ENCODE data around the gene ZBTB37. TPM values are rescaled to one million over a fixed set of nuclear protein-coding genes. Genes with fewer than 3 reads are reported as not detected.

Gene ZBTB37
- total and polyA plus RNA-seq, 9 of the 15 experiments (the other 6 are each of a cell fraction or from before 2014, with no cell fraction given): 1.3 to 13.9 (median 5.4) TPM

DNA sequence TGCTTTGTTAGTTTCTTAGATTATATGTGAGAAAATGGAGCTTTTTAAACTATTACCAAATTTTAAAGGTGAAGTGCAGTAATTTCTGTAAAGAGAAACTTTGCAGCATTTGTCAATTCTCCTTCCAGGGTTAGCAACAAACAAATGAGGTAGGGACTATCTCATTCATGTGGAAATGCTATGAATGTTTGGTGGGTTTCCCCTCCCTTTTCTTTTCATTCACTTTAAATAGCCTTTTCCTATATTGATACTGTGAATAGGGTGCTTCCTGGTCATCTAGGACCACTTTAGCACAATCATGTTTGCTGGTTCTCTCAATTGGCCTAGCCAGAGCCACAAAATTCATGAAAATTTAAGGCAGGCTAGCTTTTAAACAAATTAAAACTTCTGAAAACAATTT, 20.6 kb downstream of the ZBTB37 start (continued):
- no peak for TF ChIP-seq CTCF (IDR thresholded peaks at IDR 0.05 in 2 of 3, conservative IDR thresholded peaks at IDR 0.05 in 1 of 3; ENCODE audit: insufficient read depth in 2 of 3, low read depth in 1 of 3, low read length in 3 of 3)
- TF ChIP-seq PRMT5 (CRISPR knock-in tag; IDR thresholded peaks at IDR 0.05): no peak
- TF ChIP-seq FIP1L1 (IDR thresholded peaks at IDR 0.05; ENCODE audit: low read depth, low read length, poor library complexity, severe bottlenecking): no peak

DNA sequence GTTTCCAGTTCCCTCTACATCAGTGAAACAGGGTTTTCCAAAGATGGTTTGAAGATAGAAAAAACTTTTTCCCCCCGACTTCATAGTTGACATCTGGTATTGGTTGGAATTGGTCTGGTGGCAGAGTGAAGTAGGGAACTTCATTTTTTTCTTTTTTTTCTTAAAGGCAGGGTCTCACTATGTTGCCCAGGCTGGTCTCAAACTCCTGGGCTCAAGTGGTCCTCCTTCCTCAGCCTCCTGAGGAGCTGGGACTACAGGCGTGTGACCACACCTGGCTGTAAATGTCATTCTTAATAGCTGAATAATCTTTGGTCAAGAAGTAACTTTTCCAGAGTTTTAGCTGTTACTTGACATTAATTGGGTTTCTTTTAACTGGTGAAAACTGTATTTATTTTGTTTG, 21.7 kb downstream of the ZBTB37 start:
- DNase-seq (ENCODE audit: extremely low read depth in 1 of 4, low spot score in 3 of 4) (no peak), ATAC-seq (no peak), FAIRE-seq (no peak)
- no peaks in the 10 kb centered on the region for H4K20me1 ChIP-seq (replicated peaks; ENCODE audit: control insufficient read depth, insufficient read depth, low read length)
- in situ Hi-C loops (cut with MboI) (no loop called here), intact Hi-C loops (cut with micrococcal nuclease) (no loop called here)
- no TSS peak for BruUV-seq (replicated peaks)
- H3K4me3 ChIP-seq: no peak overlapping the region
- no peak overlapping the region for H3K9ac ChIP-seq (ENCODE audit: insufficient read depth in 1 of 2, low read depth in 2 of 2, low read length in 2 of 2)
- no peak overlapping the region for H3K27ac ChIP-seq (ENCODE audit: extremely low read depth, low read depth, low read length)
- H3K4me2 ChIP-seq (ENCODE audit: insufficient read depth, low read length): no peak overlapping the region
- peak; percentile 77; the same call in 1 of the 2 replicates for TF ChIP-seq ZNF121 (CRISPR knock-in tag; conservative IDR thresholded peaks at IDR 0.05)
- TF ChIP-seq, protein P1, sequence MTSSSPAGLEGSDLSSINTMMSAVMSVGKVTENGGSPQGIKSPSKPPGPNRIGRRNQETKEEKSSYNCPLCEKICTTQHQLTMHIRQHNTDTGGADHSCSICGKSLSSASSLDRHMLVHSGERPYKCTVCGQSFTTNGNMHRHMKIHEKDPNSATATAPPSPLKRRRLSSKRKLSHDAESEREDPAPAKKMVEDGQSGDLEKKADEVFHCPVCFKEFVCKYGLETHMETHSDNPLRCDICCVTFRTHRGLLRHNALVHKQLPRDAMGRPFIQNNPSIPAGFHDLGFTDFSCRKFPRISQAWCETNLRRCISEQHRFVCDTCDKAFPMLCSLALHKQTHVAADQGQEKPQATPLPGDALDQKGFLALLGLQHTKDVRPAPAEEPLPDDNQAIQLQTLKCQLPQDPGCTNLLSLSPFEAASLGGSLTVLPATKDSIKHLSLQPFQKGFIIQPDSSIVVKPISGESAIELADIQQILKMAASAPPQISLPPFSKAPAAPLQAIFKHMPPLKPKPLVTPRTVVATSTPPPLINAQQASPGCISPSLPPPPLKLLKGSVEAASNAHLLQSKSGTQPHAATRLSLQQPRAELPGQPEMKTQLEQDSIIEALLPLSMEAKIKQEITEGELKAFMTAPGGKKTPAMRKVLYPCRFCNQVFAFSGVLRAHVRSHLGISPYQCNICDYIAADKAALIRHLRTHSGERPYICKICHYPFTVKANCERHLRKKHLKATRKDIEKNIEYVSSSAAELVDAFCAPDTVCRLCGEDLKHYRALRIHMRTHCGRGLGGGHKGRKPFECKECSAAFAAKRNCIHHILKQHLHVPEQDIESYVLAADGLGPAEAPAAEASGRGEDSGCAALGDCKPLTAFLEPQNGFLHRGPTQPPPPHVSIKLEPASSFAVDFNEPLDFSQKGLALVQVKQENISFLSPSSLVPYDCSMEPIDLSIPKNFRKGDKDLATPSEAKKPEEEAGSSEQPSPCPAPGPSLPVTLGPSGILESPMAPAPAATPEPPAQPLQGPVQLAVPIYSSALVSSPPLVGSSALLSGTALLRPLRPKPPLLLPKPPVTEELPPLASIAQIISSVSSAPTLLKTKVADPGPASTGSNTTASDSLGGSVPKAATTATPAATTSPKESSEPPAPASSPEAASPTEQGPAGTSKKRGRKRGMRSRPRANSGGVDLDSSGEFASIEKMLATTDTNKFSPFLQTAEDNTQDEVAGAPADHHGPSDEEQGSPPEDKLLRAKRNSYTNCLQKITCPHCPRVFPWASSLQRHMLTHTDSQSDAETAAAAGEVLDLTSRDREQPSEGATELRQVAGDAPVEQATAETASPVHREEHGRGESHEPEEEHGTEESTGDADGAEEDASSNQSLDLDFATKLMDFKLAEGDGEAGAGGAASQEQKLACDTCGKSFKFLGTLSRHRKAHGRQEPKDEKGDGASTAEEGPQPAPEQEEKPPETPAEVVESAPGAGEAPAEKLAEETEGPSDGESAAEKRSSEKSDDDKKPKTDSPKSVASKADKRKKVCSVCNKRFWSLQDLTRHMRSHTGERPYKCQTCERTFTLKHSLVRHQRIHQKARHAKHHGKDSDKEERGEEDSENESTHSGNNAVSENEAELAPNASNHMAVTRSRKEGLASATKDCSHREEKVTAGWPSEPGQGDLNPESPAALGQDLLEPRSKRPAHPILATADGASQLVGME (CRISPR knock-in tag; IDR thresholded peaks at IDR 0.05): no peak
- peaks cover 14% of the 10 kb centered on the region; the same call in 2 of the 3 replicates for H3K36me3 ChIP-seq (ENCODE audit: control insufficient read depth, insufficient read depth, low read length)
- no peaks in the 10 kb centered on the region for H3K9me1 ChIP-seq (ENCODE audit: control insufficient read depth, insufficient read depth, low read length)
- ChIA-PET CTCF (ENCODE audit: low intra/inter-chr PET ratio) (no interaction called here), POLR2A (interaction anchor here (0.9 to 2.9 kb wide), 3 partner anchors 7 to 22 kb away, joined by 3 to 26 read pairs (median 3); partner anchors contain the start of genes GAS5 and ZBTB37)
- H3K79me2 ChIP-seq (ENCODE audit: control insufficient read depth, insufficient read depth, low read length): no peaks in the 10 kb centered on the region
- H3K9me3 ChIP-seq (replicated peaks; ENCODE audit: control insufficient read depth, insufficient read depth, low read depth, low read length): no peaks in the 10 kb centered on the region
- WGBS (ENCODE audit: insufficient coverage, low coverage, missing lambda C conversion rate): 68% methylated on average over 2 of the region's 2 CpGs
- H3K27me3 ChIP-seq (ENCODE audit: control insufficient read depth in 2 of 2, insufficient read depth in 2 of 2, low read length in 2 of 2): no peaks in the 10 kb centered on the region
- no peak overlapping the region for H2AFZ ChIP-seq (ENCODE audit: low read depth, low read length)
- no peaks in the 10 kb centered on the region for H3K4me1 ChIP-seq (replicated peaks in 1 of 2; ENCODE audit: control insufficient read depth in 2 of 2, insufficient read depth in 2 of 2, low read length in 2 of 2)

Measured in K562 (cell line).